HTERT RPE-1 (cell line): ENCODE measurements around the gene MRPL10.

Experiments used
- in situ Hi-C: fragments of 300-500 bp; cut with MboI; formaldehyde crosslinking; loops from 4 replicates; pipeline ENCODE4 v1.14.3; 2020; ENCODE audit warnings: low sequenced_read_pairs

MRPL10 gene

GRCh38 chr17:47831003-47831933 lies at the start of gene MRPL10, which contains the start of gene LRRC46:
TSS of gene MRPL10 (minus strand) at chr17:47831541. CDS start at chr17:47831511, 30 bp downstream.
TSS of gene LRRC46 (plus strand) at chr17:47831670. CDS start at chr17:47831990, 320 bp downstream.
- in situ Hi-C loops = no loop called here

- in situ Hi-C loops = no loop called here
Observed at GRCh38 chr17:47879776-47880454, 48.6 kb upstream of the MRPL10 start.

- in situ Hi-C loops = no loop called here
Observed at GRCh38 chr17:47879028-47879585, 47.8 kb upstream of the MRPL10 start.

GRCh38 chr17:47878203-47879027 lies 47.1 kb upstream of the MRPL10 start:
- in situ Hi-C loops = no loop called here

- in situ Hi-C loops = no loop called here
Observed at GRCh38 chr17:47877368-47878034, 46.2 kb upstream of the MRPL10 start.

GRCh38 chr17:47875011-47875985 lies 44.0 kb upstream of the MRPL10 start:
- in situ Hi-C loops = no loop called here

GRCh38 chr17:47873200-47874090 lies 42.1 kb upstream of the MRPL10 start:
- in situ Hi-C loops = no loop called here

GRCh38 chr17:47872651-47873161 lies 41.4 kb upstream of the MRPL10 start:
- in situ Hi-C loops = no loop called here

GRCh38 chr17:47872019-47872650 lies 40.8 kb upstream of the MRPL10 start:
- in situ Hi-C loops = no loop called here

- in situ Hi-C loops = no loop called here
Observed at GRCh38 chr17:47871048-47871447, 39.7 kb upstream of the MRPL10 start.

- in situ Hi-C loops = no loop called here
Observed at GRCh38 chr17:47870056-47870455, 38.7 kb upstream of the MRPL10 start.

GRCh38 chr17:47869114-47869513 lies 37.8 kb upstream of the MRPL10 start:
- in situ Hi-C loops = no loop called here

GRCh38 chr17:47867813-47868533 lies 36.6 kb upstream of the MRPL10 start:
- in situ Hi-C loops = no loop called here

- in situ Hi-C loops = no loop called here
Observed at GRCh38 chr17:47866941-47867340, 35.6 kb upstream of the MRPL10 start.

GRCh38 chr17:47864791-47865216 lies 33.5 kb upstream of the MRPL10 start:
- in situ Hi-C loops = no loop called here

- in situ Hi-C loops = no loop called here
Observed at GRCh38 chr17:47862621-47863440, 31.5 kb upstream of the MRPL10 start.
